Stimulated activated CD8-positive, alpha-beta memory T cell treated with anti-CD3 and anti-CD28 coated beads, Interleukin-7, amount 100 ng/mL, for 1 hour (primary cell): Measurements from ENCODE around the gene SLC22A5.

Source experiments
- DNase-seq, 2 donors: peaks; one replicate each; pipeline ENCODE4 v3.0.0-alpha.2; 2020; ENCODE audit warnings: low read depth in 2 of 2

SLC22A5 gene

GRCh38 chr5:132369474-132370180, at the start of gene SLC22A5:
Gene SLC22A5, plus strand, starts transcription at chr5:132369710. Its CDS starts 263 bp downstream, at chr5:132369973.
- peak; percentile 27 to 37 for DNase-seq

GRCh38 chr5:132319975-132320374, 49.5 kb upstream of the SLC22A5 start:
- no peak for DNase-seq

- DNase-seq = no peak
Observed at GRCh38 chr5:132321109-132321721, 48.3 kb upstream of the SLC22A5 start.

GRCh38 chr5:132322266-132322665, 47.2 kb upstream of the SLC22A5 start:
- no peak for DNase-seq

- DNase-seq = no peak
Observed at GRCh38 chr5:132323202-132323601, 46.3 kb upstream of the SLC22A5 start.

- DNase-seq = no peak
Observed at GRCh38 chr5:132325691-132326090, 43.8 kb upstream of the SLC22A5 start.

GRCh38 chr5:132327252-132327955, 42.1 kb upstream of the SLC22A5 start:
- DNase-seq = no peak

- no peak for DNase-seq
Observed at GRCh38 chr5:132334812-132335211, 34.7 kb upstream of the SLC22A5 start.

- no peak for DNase-seq
Observed at GRCh38 chr5:132335402-132335801, 34.1 kb upstream of the SLC22A5 start.

GRCh38 chr5:132339502-132339901, 30.0 kb upstream of the SLC22A5 start:
- DNase-seq = no peak

GRCh38 chr5:132342291-132343180, 27.0 kb upstream of the SLC22A5 start:
- DNase-seq = no peak

- no peak for DNase-seq
Observed at GRCh38 chr5:132344775-132345514, 24.6 kb upstream of the SLC22A5 start.

- no peak for DNase-seq
Observed at GRCh38 chr5:132353486-132353995, 16.0 kb upstream of the SLC22A5 start.

GRCh38 chr5:132354381-132355139, 14.9 kb upstream of the SLC22A5 start:
- no peak for DNase-seq

GRCh38 chr5:132355140-132355765, 14.3 kb upstream of the SLC22A5 start:
- no peak for DNase-seq

- no peak for DNase-seq
Observed at GRCh38 chr5:132358775-132359174, 10.7 kb upstream of the SLC22A5 start.

GRCh38 chr5:132362086-132362485, 7.4 kb upstream of the SLC22A5 start:
- no peak for DNase-seq

- DNase-seq = no peak
Observed at GRCh38 chr5:132363431-132364112, 5.9 kb upstream of the SLC22A5 start.

GRCh38 chr5:132364319-132364718, 5.2 kb upstream of the SLC22A5 start:
- no peak for DNase-seq
